SK-N-MC (cell line): Measurements from ENCODE around the gene GPR15.

ENCODE experiments used
- EZH2 ChIP-seq: fragments of 200-600 bp; sonication (generic); IDR thresholded peaks from one replicate; pipeline ENCODE4 v1.6.1; 2017; ENCODE audit warnings: antibody characterized with exemption
- POLR2AphosphoS5 ChIP-seq: IDR thresholded peaks from 2 replicates; pipeline ENCODE4 v1.6.1; 2012; ENCODE audit warnings: mild to moderate bottlenecking, low read depth, low read length, borderline replicate concordance

GRCh38 chr3:98497381-98497780 is 34.4 kb upstream of the GPR15 start, which contains the start of gene OR5K2:
- TF ChIP-seq POLR2AphosphoS5 (no peak), EZH2 (no peak)
